Stimulated activated CD4-positive, alpha-beta T cell treated with anti-CD3 and anti-CD28 coated beads, TNF-alpha, amount 100 ng/mL, for 48 hours (primary cell): ENCODE measurements around the gene PIAS4.
"Not testable (repeated sequence)": the region's sequence is repeated elsewhere in the genome, so short reads cannot be mapped to it uniquely, and the experiment has no call there.

Experiments used
- DNase-seq, 3 donors: peaks; one replicate each; pipeline ENCODE4 v3.0.0-alpha.2; 2020; ENCODE audit warnings: low read depth in 3 of 3

Gene PIAS4

DNA sequence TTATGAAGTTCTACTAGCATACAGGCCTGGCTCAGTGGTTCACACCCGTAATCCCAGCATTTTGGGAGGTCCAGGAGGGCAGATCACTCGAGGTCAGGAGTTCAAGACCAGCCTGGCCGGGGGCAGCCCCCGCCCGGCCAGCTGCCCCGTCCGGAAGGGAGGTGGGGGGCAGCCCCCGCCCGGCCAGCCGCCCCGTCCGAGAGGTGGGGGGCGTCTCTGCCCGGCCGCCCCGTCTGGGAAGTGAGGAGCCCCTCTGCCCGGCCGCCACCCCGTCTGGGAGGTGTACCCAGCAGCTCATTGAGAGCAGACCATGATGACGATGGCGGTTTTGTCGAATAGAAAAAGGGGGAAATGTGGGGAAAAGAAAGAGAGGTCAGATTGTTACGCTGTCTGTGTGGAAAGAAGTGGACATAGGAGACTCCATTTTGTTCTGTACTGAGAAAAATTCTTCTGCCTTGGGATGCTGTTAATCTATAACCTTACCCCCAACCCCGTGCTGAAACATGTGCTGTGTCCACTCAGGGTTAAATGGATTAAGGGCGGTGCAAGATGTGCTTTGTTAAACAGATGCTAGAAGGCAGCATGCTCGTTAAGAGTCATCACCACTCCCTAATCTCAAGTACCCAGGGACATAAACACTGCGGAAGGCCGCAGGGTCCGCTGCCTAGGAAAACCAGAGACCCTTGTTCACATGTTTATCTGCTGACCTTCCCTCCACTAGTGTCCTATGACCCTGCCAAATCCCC, 8.7 kb upstream of the PIAS4 start:
- not testable (repeated sequence) for DNase-seq

- DNase-seq, result not testable (repeated sequence)
These were observed 6.7 kb upstream of the PIAS4 start for GRCh38 chr19:4000798-4001197.

- DNase-seq, result not testable (repeated sequence)
These were observed 2.1 kb upstream of the PIAS4 start for GRCh38 chr19:4005436-4005835.

DNA sequence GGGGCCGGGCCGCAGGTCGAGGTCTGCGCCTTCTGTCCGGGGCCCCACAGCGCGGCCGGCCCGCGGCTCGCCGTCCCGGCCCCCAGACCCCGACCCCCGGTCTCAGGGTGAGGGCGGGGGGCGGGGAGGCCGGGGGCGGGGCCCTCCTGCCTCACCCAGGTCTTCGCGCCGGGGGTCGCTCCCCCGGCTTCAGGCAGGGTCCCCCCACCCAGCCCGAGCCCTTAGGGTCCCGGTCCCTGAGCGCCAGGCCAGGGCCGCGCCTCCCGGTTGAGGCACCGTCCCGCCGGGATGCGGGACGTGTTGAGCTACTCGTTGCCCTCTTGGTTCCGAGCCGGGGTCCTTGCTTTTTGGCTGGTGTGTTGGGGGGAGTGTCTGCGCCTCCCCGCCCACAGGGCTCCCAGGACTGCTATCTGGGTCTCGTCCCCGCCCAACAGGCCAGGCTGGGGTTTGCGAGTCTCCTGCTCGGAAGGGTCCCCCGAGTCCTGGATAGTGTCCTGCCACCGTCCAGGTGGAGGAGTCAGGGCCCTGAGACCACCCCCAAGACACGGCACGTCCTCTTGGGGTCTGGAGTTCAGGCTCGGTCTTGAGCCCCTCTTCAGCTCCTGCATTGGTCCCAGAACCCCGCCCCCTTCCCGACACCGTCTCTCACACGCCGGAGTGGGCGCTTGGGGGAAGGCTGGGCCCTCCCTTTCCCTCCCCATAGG, 452 bp downstream of the PIAS4 start:
- DNase-seq, result no peak

DNA sequence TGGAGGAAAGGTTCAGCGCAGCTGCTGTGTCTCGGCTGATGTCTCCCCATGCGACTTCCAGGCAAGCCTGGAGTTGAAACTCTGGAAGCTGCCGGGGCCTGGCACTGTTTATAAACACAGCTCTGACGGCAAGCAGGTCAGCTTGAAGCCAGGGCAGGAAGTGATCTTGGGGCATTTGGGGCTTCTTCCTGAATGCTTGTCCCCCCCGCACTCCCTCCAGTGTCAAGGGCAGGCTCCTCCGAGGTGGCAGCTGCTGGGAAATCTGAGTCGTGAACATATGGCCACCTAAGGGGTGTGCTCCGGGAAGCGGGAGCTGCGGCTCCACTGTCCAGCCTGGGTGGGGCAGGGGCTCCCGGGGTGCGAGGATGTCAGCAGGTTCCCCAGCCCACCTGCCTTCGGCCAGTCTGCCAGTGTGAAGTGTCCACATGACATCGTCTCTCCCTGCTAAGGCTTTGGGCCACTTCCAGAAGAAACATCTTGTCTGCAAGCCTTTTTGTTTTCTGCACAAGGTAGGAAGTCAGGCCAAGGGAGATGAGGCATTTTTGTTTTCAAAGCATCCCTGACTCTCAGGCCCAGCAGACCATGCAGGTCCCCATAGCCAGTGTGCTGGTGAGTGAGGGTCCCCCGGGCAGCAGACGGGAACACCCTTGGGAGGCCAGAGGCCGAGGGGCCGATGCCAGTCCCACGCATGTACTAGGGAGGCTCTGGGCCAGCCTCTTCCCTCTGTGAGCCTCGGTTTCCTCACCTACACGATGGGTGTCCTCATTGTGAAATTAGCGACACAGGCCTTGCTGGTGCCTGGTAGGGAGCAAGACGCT, 2.7 kb downstream of the PIAS4 start:
- DNase-seq, result no peak

- DNase-seq, result no peak
These were observed 3.2 kb downstream of the PIAS4 start for GRCh38 chr19:4010808-4011110.

DNA sequence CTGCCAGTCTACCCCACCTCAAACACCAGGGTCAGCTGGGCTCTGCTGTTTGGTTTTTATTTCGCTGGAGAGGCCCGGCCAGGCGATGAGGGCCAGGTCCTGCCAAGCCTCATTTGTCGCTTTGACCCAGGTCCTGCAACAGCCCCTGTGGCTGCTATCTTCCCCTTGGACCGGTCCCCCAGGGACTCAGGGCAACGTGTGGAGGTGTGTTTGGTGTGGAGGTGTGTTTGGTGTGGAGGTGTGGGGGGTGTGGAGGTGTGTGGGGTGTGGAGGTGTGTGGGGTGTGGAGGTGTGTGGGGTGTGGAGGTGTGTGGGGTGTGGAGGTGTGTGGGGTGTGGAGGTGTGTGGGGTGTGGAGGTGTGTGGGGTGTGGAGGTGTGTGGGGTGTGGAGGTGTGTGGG, 3.9 kb downstream of the PIAS4 start:
- DNase-seq, result not testable (repeated sequence)

DNA sequence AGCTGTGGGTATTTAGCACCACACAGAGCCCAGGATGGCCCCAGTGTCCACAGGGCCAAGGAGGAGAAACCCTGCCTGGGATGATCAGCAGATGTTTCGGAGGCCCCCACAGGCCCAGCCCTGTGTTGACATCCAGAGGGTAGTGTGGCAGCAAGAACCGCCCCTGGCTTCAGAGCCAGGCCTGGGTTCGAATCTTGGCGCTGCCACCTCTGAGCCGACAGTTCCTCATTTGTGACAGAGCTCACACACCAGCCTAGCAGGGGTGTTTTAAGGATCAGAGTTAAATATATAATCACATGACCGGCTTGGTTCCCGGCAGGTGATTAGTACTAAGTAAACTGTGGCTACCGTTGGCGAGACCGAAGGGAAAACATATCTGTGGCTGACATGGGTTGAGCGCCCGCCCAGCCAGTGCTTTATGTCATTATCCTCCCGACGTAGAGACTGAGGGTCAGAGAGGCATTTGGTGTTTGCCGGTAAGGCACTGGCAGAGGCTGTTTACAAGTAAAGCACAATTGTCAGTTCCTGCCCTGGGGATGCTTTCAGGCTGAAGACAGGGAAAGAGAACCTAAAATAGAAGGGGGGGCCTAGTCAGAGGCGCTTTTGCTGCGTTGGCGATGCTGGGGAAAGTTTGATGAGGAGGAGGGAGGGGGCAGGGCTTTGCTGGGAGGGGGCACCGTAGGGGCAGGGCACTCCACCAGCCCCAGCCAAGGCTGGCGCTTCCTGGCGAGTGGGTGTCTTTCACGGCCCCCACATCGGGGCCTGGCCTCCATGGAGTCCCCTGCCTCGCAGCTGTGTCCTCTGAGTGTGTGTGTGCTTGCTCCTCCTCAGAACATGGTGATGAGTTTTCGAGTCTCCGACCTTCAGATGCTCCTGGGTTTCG, 4.8 kb downstream of the PIAS4 start:
- DNase-seq, result no peak

DNA sequence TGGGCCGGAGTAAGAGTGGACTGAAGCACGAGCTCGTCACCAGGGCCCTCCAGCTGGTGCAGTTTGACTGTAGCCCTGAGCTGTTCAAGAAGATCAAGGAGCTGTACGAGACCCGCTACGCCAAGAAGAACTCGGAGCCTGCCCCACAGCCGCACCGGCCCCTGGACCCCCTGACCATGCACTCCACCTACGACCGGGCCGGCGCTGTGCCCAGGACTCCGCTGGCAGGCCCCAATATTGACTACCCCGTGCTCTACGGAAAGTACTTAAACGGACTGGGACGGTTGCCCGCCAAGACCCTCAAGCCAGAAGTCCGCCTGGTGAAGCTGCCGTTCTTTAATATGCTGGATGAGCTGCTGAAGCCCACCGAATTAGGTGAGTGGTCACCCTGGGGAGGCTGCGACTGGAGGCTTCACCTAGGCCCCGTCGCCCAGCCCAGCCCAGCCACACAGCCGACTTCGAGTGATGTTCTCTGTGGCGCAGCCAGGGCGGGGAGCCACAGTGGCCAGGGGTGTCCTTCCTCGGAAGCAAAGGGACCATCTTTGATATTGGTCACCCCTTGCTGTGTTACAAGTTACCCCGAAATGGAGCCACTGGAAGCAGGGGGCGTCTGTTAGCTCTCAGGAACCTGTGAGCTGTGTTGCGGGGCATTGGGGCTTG, 5.6 kb downstream of the PIAS4 start:
- DNase-seq, result no peak

DNA sequence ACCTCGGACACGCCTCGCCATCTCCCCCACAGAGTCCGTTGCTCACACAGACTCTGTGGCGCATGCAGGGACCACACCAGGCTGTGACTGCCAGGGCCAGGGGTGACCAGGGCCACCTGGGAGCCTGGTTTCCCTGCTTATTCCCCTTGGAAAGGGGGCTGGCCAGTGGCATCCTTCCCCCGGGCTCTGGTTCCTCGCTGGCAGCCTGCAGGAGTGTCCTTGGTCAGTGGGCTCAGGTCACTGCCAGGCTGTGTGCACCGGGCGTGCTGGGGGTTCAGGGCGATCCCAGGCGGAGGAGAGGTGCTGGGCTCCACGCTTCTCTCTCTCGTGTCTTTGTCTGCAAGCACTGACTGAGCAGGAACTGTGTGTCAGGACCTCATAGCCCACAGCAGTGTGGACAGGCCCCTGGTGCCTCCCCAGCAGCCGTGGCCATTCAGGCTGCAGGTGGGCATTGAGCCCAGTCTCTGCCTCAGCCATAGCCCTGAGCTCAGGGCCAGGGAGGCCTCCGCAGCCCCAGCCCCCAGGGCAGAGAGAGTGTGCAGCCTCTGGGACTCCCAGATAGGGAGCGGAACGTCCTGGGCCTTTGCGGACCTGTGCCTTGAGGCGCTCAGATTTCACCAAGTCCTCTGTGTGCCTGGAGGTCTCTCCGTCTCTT, 6.5 kb downstream of the PIAS4 start:
- DNase-seq, result no peak

- peak in 1 of 3 donors; percentile 28 for DNase-seq
These were observed 7.3 kb downstream of the PIAS4 start for GRCh38 chr19:4014541-4015491.

DNA sequence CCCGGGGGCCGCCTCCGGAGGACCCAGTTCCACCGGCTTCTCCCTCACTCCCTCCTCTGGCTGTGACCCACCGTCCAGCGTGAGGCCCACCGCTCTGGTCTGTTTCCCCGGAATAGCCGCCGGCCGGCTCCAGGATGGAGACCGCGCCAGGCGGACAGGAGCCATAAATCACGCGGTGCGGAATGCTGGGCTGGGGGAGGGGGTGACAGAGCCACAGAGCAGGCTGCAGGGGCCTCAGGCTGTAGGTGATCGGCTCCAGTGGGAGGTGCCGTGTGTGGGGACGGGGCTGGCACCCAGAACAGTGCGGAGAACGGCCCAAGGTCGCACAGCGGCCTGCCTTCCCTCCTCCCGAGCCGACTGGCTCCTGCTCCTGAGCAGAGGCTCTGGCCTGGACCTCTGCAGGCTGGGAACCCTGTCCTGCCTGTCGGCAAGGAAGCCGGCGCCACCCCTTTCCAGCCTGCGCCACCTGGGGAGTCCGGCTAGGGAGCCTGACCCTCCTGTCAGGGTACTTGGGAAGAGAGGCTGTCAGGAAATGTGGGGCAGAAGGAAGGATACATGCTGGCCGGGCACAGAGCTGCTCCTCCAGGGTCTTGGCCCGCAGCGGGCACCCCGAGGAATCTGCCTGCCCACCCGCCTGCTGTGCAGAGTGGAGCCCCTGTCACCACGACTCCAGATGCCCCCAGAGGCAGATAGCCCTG, 8.3 kb downstream of the PIAS4 start:
- DNase-seq, result no peak

DNA sequence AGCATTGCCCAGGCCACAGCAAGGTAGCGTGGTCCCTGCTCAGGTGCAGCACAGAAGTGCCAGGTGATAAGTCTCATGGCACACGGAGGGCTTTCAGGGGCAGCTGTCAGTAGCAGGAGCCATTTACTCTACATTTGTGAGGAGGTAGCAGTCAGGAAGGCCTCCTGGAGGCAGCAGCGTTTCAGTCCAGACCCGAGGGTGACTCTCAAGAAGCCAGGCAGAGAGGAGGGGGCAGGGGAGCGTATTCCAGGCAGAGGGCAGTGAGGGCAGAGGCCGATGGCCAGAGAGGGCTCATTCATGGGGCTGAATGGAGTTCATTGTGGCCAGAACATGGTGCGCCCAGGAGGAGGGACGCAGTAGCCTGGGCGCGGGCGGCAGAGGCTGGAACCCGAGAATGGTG, 8.9 kb downstream of the PIAS4 start:
- no peak for DNase-seq

DNA sequence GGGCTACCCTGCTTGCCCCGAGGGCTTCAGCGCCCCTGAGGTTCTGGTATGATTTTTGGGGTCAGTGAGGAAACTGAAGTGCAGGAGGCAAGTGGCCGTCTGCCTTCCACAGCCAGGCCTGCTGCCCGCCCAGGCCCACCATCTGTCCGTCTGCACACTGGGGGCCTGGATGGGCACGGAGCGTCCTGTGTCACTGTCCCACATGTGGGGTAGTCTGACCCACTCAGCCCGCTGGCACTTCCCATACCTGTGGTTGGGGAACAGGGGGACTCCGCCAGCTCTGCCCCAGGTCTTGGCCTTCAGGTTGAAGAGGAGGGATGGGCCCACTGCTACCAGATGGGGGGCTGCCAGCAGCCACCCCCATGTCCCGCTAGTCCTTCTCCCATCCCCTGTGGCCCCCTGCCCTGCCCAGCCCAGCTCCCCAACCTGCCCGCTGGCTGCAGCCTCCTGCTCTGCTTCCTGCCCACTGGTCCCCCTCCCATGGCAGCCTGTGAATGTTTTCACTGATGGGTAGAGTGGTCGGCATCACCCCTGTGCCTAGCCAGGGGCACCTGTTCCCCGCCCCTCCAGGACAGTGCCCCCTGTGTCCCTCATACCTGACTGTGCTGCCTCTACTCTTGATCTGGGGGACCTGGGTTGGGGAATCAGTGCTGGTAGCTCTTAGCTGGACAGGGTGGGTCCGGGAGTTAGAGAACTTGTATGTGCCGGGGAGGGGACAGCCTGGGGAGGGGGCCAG, 9.5 kb downstream of the PIAS4 start:
- no peak for DNase-seq

GRCh38 chr19:4018140-4018613, 10.6 kb downstream of the PIAS4 start:
- no peak for DNase-seq

GRCh38 chr19:4018775-4019504, 11.4 kb downstream of the PIAS4 start:
- DNase-seq, result no peak

DNA sequence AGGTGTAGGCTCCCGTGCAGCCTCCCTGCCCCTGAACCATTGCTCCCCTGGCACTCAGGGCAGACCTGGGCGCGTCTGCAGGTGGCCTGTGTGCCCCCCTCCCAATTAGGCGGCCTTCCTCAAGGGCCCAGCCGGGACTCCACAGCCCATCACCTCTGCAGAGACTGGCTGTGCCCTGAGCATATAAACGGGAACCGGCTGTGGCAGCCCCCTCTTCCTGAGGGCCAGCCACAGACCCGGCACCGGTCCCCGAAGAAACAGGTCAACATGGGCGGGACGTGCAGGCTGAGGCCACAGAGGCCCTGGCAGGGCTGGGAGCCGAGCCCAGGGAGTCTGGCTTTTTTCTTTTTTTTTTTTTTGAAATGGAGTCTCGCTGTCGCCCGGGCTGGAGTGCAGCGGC, 12.0 kb downstream of the PIAS4 start:
- DNase-seq, result no peak
